ENCODE results near the gene BST1.

- no peak for TF ChIP-seq CTCF (IDR thresholded peaks at IDR 0.05)
- TF ChIP-seq POLR2AphosphoS5 (IDR thresholded peaks at IDR 0.05; ENCODE audit: low read depth, low read length): no peak
- TF ChIP-seq, protein P1, sequence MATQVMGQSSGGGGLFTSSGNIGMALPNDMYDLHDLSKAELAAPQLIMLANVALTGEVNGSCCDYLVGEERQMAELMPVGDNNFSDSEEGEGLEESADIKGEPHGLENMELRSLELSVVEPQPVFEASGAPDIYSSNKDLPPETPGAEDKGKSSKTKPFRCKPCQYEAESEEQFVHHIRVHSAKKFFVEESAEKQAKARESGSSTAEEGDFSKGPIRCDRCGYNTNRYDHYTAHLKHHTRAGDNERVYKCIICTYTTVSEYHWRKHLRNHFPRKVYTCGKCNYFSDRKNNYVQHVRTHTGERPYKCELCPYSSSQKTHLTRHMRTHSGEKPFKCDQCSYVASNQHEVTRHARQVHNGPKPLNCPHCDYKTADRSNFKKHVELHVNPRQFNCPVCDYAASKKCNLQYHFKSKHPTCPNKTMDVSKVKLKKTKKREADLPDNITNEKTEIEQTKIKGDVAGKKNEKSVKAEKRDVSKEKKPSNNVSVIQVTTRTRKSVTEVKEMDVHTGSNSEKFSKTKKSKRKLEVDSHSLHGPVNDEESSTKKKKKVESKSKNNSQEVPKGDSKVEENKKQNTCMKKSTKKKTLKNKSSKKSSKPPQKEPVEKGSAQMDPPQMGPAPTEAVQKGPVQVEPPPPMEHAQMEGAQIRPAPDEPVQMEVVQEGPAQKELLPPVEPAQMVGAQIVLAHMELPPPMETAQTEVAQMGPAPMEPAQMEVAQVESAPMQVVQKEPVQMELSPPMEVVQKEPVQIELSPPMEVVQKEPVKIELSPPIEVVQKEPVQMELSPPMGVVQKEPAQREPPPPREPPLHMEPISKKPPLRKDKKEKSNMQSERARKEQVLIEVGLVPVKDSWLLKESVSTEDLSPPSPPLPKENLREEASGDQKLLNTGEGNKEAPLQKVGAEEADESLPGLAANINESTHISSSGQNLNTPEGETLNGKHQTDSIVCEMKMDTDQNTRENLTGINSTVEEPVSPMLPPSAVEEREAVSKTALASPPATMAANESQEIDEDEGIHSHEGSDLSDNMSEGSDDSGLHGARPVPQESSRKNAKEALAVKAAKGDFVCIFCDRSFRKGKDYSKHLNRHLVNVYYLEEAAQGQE (IDR thresholded peaks at IDR 0.05; ENCODE audit: insufficient read depth in 1 of 2, low read depth in 2 of 2, low read length in 1 of 2): no peak
Observed at GRCh38 chr4:15725608-15726007, 22.7 kb downstream of the BST1 start.
